WI38 (cell line): ENCODE results near the gene C4A.
A peak's percentile ranks its signal among the peaks of the same experiment; 100 is the strongest.

Source experiments
- H3K4me3 ChIP-seq: 2 replicates; pipeline ENCODE4 v1.5.1; 2011; ENCODE audit warnings: low read depth, mild to moderate bottlenecking, control low read depth, low read length
- TF ChIP-seq, protein P1 (sequence below): IDR thresholded peaks from 2 replicates; pipeline ENCODE4 v1.5.1; 2012; ENCODE audit warnings: low read depth, mild to moderate bottlenecking, control low read depth, low read length

C4A gene

GRCh38 chr6:31967926-31968320, 13.9 kb upstream of the C4A start:
- H3K4me3 ChIP-seq = no peak overlapping the region
- TF ChIP-seq, protein P1, sequence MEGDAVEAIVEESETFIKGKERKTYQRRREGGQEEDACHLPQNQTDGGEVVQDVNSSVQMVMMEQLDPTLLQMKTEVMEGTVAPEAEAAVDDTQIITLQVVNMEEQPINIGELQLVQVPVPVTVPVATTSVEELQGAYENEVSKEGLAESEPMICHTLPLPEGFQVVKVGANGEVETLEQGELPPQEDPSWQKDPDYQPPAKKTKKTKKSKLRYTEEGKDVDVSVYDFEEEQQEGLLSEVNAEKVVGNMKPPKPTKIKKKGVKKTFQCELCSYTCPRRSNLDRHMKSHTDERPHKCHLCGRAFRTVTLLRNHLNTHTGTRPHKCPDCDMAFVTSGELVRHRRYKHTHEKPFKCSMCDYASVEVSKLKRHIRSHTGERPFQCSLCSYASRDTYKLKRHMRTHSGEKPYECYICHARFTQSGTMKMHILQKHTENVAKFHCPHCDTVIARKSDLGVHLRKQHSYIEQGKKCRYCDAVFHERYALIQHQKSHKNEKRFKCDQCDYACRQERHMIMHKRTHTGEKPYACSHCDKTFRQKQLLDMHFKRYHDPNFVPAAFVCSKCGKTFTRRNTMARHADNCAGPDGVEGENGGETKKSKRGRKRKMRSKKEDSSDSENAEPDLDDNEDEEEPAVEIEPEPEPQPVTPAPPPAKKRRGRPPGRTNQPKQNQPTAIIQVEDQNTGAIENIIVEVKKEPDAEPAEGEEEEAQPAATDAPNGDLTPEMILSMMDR = no peak

GRCh38 chr6:31968326-31968725, 13.5 kb upstream of the C4A start:
- TF ChIP-seq, protein P1 = no peak
- H3K4me3 ChIP-seq = no peak overlapping the region

DNA sequence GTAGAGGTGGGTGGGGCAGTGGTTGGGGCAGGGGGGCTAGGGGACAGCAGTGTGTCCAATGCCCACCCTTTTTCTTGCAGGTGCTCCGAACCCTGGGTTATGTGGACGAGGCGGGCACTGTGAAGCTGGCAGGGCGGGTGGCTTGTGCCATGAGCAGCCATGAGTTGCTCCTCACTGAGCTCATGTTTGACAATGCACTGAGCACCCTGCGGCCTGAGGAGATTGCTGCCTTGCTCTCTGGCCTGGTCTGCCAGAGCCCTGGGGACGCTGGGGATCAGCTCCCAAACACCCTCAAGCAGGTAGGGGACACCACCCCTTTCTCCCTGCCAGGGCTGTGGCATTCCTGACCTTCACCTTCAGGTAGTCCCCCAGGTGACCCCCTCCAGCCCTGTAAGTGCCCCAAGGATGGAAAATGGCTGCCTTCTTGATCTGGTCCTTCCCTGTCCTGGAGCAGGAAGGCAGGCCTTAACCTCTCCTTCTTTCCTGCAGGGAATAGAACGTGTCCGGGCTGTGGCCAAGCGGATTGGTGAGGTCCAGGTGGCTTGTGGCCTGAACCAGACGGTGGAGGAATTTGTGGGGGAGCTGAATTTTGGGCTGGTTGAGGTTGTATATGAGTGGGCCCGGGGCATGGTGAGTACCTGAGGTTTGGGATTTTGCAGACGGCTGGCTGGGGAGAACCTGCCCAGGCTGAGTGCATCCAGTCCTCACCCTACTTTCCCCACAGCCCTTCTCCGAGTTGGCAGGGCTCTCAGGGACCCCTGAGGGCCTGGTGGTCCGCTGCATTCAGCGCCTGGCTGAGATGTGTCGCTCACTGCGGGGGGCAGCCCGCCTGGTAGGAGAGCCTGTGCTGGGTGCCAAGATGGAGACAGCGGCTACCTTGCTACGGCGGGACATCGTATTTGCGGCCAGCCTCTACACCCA, 12.8 kb upstream of the C4A start:
- TF ChIP-seq, protein P1 = no peak
- H3K4me3 ChIP-seq = no peak overlapping the region

DNA sequence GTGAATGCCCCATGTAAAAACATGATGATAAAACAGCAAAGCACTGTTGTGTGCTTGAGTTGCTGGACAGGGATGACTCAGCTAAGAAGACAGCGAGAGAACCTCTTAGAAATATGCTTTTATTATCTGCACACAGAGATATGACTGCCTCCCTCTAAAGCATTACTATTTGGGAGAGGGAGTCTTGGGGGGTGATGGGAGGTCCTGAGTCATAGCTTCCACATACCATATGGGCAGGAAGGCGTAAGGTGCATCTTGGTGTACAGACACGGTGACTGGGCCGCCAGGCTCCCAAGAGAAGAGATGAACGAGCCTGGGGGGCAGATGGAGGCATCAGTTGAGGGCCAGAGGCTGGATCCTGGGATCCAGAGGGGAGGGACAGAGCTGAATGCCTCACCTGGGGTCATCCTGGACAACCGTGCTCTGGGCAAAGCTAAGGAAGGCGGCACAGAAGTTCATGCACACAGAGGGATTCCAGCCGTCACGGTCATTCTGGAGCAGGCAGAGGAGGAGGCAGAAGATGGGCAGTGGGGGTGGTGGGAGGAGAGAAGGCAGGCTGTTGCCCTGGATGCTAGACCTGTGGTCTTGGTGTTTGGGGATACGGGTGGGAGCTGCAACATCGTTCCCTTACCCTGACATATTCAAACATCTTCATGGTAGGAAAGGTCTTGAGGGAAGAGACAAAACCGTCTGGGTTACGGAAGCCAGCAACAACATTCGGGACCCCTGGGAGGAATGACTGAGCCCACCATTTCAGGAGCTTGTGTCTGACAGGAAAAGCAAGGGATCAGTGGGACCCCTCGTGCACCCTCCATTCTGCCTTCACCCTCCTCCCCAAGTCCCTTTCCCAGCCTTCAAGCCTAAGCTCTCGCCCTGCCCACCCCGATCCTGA, 11.9 kb upstream of the C4A start:
- no peak overlapping the region for H3K4me3 ChIP-seq
- TF ChIP-seq, protein P1 = no peak

DNA sequence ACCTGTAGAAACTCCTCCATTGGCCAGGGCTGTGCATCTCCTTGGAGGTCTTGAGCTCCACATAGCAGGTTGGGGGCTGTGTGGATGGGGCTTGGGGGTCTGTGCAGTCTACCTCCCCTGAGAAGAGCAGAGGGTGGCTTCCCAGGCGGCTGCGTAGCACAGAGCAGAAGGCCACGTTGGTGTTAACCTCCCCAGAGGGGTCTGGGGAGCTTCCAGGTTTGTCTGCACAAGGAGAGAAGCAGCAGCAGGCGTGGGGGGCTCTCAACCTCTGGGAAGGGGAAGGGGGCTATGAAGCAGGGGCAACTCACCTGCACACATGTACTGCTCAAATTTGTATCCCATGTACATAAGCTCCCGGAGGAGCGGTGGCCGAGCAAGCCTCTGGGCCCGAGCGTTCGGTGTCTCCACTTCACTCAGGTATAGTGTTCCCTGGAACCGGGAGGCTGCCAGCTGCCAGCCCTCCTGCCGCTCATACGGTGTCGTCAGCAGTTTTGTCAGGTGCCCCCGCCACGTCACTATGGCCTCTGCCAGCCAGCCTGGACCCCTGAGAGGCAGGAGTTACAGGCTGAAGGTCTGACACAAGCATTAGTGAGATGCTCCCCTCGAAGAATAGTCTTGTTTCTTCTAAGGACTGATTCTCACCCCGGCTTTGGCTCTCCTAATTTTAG, 11.1 kb upstream of the C4A start:
- TF ChIP-seq, protein P1 = no peak
- H3K4me3 ChIP-seq = peak overlapping the region; percentile 83

- peak overlapping the region; percentile 83 for H3K4me3 ChIP-seq
- TF ChIP-seq, protein P1 = no peak
Observed at GRCh38 chr6:31971279-31971992, 10.4 kb upstream of the C4A start.
